ENCODE results near the gene AMFR.

DNA sequence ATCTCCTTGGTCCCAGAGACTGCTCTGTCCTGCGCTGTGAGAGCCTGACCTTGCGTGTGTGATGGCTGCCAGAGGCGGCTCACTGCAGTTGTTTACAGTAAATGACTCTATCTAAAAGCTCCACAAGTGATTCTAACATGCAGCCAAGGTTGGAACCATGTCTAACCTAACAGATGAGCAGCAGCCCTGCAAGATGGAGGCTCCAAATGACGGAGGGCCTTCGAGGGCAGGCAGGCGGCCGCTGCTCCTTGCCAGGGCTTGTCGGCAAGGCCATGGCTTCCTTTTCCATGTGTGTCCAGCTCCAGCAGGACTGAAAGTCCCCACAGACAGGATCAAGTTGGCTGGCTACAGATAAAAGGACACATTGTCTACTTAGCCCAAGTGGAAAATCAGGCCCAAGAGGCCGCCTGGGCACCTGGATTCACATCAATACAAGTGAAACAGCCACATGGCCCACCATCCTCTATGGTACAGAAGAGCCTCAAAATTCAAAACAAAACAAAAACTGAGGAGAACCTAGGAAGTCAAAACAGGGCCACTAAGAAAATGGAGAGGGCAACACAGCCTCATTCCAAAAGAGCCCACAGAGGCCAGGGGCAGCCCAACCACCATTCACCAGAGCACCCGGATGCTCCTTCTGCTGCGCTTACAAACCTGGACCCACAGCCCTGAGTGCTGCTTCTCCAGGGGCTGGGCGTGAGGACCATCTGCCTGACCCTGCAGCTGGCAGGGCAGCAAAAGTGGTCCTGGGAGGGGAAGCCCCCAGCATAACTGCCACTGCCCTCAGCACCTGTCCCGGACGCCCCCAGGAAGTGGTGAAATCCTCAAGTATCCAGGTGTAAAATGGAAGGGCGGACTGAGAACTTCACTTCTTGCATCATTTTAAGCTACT lies 65.0 kb downstream of the AMFR start:
- TF ChIP-seq CTCF (conservative IDR thresholded peaks at IDR 0.05 in 1 of 2, IDR thresholded peaks at IDR 0.05 in 1 of 2; ENCODE audit: extremely low read depth in 1 of 2, insufficient read depth in 1 of 2, low read depth in 1 of 2, low read length in 2 of 2): no peak
- TF ChIP-seq EZH2 (IDR thresholded peaks at IDR 0.05; ENCODE audit: borderline replicate concordance, low read length): no peak
